Activated CD8-positive, alpha-beta memory T cell treated with anti-CD3 and anti-CD28 coated beads for 4 hours (primary cell): ENCODE measurements around the gene RGS1.

Source experiments
- DNase-seq, 2 donors: peaks; one replicate each; pipeline ENCODE4 v3.0.0-alpha.2; 2020; ENCODE audit warnings: low read depth in 2 of 2

The RGS1 gene

DNA sequence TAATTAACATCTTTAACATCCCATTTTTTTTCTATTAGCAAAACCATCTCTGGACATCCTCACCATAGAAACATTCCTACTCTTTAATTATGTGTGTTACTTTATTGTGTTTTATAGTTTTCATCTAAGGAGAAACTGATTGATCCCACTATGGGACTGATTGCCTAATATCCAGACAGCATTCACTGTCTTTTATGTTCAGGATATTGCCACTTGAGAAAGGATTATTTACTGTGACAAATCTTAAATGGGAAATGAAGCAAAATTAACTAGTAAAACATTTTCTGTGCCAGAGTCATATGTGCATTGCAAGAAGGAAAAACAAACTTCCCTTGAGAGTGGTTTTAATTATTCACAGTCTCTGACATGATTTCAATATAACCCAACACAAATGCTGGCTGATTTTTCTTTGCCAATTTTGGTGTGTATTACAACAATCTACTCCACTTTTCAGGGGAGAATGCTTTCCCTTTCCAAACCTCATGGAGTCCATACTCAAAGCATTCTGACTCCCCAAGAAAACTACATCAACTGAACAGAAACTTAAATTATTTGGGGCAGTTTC lies 44.6 kb downstream of the RGS1 start:
- no peak for DNase-seq

DNA sequence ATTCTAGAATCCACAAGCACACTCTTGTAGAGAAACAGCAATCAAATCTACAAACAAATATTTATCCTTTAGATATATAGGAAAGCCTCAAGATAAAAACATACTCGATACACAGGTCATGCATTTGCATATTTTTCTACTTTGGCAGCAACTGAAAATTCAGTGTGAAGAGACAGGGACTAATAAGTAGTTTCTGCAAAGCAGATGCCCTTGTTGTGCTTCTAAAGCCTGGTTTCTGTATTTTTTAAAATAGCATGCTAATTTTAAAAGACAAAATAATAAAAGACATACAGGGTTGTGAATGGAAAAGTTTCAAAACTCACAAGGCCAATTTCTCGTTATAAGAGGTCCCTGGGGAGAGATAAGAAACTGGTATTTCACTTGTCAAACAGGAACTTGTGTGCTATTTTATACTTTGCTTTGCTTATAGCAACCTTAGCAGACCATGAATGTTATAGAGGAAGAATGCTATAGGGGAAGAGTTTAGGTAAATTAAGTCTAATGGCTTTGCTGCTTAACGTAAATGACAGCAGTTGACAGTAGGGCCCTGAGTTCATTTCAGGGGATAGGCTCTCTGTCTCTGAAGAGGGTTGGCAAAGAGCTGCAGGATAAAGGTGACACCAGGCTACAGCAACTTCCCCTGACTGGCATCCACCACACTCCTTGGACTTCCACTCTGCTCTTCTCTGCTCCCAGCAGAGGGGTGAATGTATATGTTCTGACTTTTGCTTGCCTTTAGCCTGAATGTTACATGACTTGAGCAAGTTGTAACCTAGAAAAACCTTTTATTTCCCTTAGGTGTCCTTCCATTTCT lies 51.0 kb downstream of the RGS1 start:
- no peak for DNase-seq

DNA sequence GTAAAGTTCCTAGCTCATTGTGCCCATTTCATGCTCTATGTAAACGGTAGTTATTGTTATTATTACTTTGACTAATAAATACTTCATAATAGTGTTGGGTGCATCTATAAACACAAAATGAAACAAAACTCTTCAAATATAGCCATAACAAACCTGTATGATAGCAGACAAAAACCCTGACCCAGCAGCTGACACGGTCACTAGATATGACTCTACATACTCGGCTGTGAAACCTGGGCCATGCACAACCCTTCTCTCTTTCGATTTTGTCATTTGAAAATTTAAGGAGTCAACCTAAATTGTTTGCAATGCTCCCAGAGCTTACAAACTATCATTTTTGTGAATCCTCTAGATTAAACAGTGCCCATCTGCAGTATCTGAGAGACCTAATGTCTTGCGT lies 52.3 kb downstream of the RGS1 start:
- no peak for DNase-seq

DNA sequence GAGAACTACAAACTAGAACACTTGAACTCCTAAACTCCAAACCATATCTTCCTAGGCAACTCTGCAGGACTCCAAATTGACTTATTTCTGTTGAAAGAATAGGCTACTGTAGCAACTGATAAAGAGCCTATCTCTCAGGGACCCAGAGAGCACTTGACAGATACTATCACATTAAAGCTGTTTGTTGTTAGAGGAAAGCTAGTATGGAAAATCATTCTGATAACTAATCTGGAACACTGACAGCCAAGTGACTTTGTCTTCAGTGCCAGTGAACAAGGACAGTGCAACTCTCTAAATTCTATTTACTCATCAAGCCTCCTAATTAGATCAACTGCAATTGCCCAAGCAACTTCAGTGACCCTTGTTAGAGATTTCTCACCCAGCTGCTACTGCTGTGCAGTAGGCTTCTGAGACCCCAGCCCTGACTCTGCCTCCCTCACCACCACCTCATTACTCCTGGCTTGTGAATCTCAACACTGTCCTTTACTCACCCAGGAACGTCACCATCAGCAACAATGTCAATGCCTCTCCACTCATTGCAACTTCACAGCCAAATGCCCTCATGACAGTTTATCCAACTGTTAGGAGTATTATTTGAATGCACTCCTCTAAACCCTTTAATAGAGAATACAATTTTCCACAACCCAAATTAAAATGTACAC lies 53.0 kb downstream of the RGS1 start:
- no peak for DNase-seq

DNA sequence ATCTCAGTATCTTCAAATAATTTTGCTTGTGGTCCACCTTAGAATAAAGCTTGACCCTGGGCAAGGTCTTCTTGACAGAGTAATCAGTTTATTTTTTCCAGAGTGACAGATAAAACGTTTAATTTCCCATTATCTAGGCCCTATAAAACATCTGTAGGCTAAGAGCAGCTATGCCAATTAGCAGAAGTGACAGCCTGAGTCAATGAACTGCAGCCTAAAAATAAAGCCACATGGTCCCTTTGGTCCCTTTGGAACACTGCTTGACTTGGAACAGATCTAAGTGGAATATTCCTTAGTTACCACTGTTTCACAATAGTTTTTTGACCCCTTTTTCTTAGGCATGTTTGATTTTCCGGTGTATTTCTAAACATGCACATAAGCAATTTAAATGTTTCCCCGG lies 54.0 kb downstream of the RGS1 start:
- no peak for DNase-seq
